HEK293T (cell line): Measurements from ENCODE around the gene PHF3.

ENCODE experiments used
- CTCF ChIA-PET: fragments of 350-600 bp; formaldehyde crosslinking; extraction: SDS; loops from one replicate; lab custom pipeline; 2021; ENCODE audit warnings: antibody characterized with exemption, inconsistent platforms; lab: Yijun Ruan, JAX
- POLR2A ChIA-PET: fragments of 350-600 bp; formaldehyde crosslinking; extraction: SDS; loops from one replicate; lab custom pipeline; 2020; ENCODE audit warnings: antibody characterized with exemption, inconsistent platforms; lab: Yijun Ruan, JAX
- DNase-seq: peaks from one replicate; pipeline ENCODE4 v3.0.0; 2012; ENCODE audit warnings: mixed read lengths; ENCODE audit errors: extremely low spot score
- ARNT ChIP-seq: fragments of 450-650 bp; IDR thresholded peaks from 2 replicates; pipeline ENCODE4 v1.6.1; 2017; ENCODE audit warnings: mild to moderate bottlenecking
- BHLHE40 ChIP-seq: fragments of 450-650 bp; IDR thresholded peaks from 2 replicates; pipeline ENCODE4 v1.6.1; 2016; ENCODE audit warnings: mild to moderate bottlenecking, moderate library complexity, borderline replicate concordance
- CTBP1 ChIP-seq: fragments of 450-650 bp; IDR thresholded peaks from 2 replicates; pipeline ENCODE4 v1.6.1; 2016; ENCODE audit warnings: borderline replicate concordance
- ELF4 ChIP-seq: fragments of 450-650 bp; IDR thresholded peaks from 2 replicates; pipeline ENCODE4 v1.6.1; 2017; ENCODE audit warnings: antibody characterized with exemption
- FOXA1 ChIP-seq: fragments of 450-650 bp; IDR thresholded peaks from 2 replicates; pipeline ENCODE4 v1.6.1; 2016; ENCODE audit warnings: mild to moderate bottlenecking
- FOXK2 ChIP-seq: fragments of 450-650 bp; IDR thresholded peaks from 2 replicates; pipeline ENCODE4 v1.6.1; 2016; ENCODE audit warnings: mild to moderate bottlenecking
- FOXM1 ChIP-seq: fragments of 450-650 bp; IDR thresholded peaks from 2 replicates; pipeline ENCODE4 v1.6.1; 2017; ENCODE audit warnings: mild to moderate bottlenecking, borderline replicate concordance
- HDGF ChIP-seq: fragments of 450-650 bp; IDR thresholded peaks from 2 replicates; pipeline ENCODE4 v1.6.1; 2017; ENCODE audit warnings: antibody characterized with exemption, borderline replicate concordance
- L3MBTL2 ChIP-seq: fragments of 450-650 bp; conservative IDR thresholded peaks from 2 replicates; pipeline ENCODE4 v1.6.1; 2016; ENCODE audit warnings: mild to moderate bottlenecking
- LEF1 ChIP-seq: fragments of 450-650 bp; IDR thresholded peaks from 2 replicates; pipeline ENCODE4 v1.6.1; 2017; ENCODE audit warnings: mild to moderate bottlenecking, borderline replicate concordance
- NFRKB ChIP-seq: fragments of 450-650 bp; IDR thresholded peaks from 2 replicates; pipeline ENCODE4 v1.6.1; 2016; ENCODE audit warnings: mild to moderate bottlenecking, moderate library complexity
- PKNOX1 ChIP-seq: fragments of 450-650 bp; IDR thresholded peaks from 2 replicates; pipeline ENCODE4 v1.6.1; 2016
- SP1 ChIP-seq: fragments of 450-650 bp; IDR thresholded peaks from 2 replicates; pipeline ENCODE4 v1.6.1; 2017
- SUZ12 ChIP-seq: fragments of 450-650 bp; IDR thresholded peaks from 2 replicates; pipeline ENCODE4 v1.6.1; 2016; ENCODE audit warnings: mild to moderate bottlenecking
- TARDBP ChIP-seq: fragments of 450-650 bp; IDR thresholded peaks from 2 replicates; pipeline ENCODE4 v1.6.1; 2016
- ZNF384 ChIP-seq: fragments of 450-650 bp; IDR thresholded peaks from 2 replicates; pipeline ENCODE4 v1.6.1; 2016

PHF3 gene

GRCh38 chr6:63611560-63611959 lies 24.0 kb upstream of the PHF3 start:
- TF ChIP-seq FOXK2 (no peak), BHLHE40 (no peak), HDGF (no peak), PKNOX1 (no peak), TARDBP (no peak), NFRKB (no peak), LEF1 (no peak), ZNF384 (no peak), L3MBTL2 (no peak)
- DNase-seq: no peak
- POLR2A ChIA-PET: interaction anchor here (1.0 kb wide), 1 partner anchor 24 kb away, joined by 3 read pairs; the partner anchor contains the start of gene PHF3
- CTCF ChIA-PET: interaction anchor here (0.7 kb wide), 1 partner anchor 212 kb away, joined by 4 read pairs; no protein-coding TSS in a partner anchor

GRCh38 chr6:63615590-63615989 lies 20.0 kb upstream of the PHF3 start:
- ChIA-PET POLR2A (no interaction called here), CTCF (interaction anchor here (2.2 kb wide), 1 partner anchor 17 kb away, joined by 8 read pairs; no protein-coding TSS in a partner anchor)
- TF ChIP-seq PKNOX1 (no peak), SP1 (no peak), ZNF384 (no peak), HDGF (no peak), FOXA1 (no peak)
- DNase-seq: no peak

- DNase-seq: no peak
- ChIA-PET POLR2A (interaction anchor here (0.6 kb wide), 1 partner anchor 170 kb away, joined by 3 read pairs; no protein-coding TSS in a partner anchor), CTCF (no interaction called here)
- TF ChIP-seq LEF1: no peak
- no peak for TF ChIP-seq HDGF
Observed at GRCh38 chr6:63624091-63624490, 11.5 kb upstream of the PHF3 start.

- DNase-seq: no peak
- no peak for TF ChIP-seq L3MBTL2
- no peak for TF ChIP-seq FOXM1
- no peak for TF ChIP-seq TARDBP
- no peak for TF ChIP-seq BHLHE40
- TF ChIP-seq SUZ12: no peak
- no peak for TF ChIP-seq HDGF
- TF ChIP-seq ARNT: no peak
- no peak for TF ChIP-seq SP1
- TF ChIP-seq ZNF384: no peak
- no peak for TF ChIP-seq ELF4
- no peak for TF ChIP-seq CTBP1
- TF ChIP-seq FOXA1: no peak
- no peak for TF ChIP-seq PKNOX1
- TF ChIP-seq NFRKB: no peak
- no peak for TF ChIP-seq FOXK2
- TF ChIP-seq LEF1: no peak
- CTCF ChIA-PET: no interaction called here
- POLR2A ChIA-PET: no interaction called here
Observed at GRCh38 chr6:63630466-63630865, 5.1 kb upstream of the PHF3 start.

GRCh38 chr6:63634630-63635029 lies 972 bp upstream of the PHF3 start:
- POLR2A ChIA-PET: interaction anchor here (1.0 to 2.0 kb wide), 8 partner anchors 9 to 66 kb away, joined by 3 to 22 read pairs (median 6); no protein-coding TSS in a partner anchor
- CTCF ChIA-PET: interaction anchor here (2.6 kb wide), 1 partner anchor 36 kb away, joined by 16 read pairs; no protein-coding TSS in a partner anchor
- peak; percentile 73 for TF ChIP-seq PKNOX1
- no peak for TF ChIP-seq FOXM1
- no peak for TF ChIP-seq NFRKB
- peak; percentile 17 for DNase-seq

GRCh38 chr6:63635215-63635587 lies 401 bp upstream of the PHF3 start:
- DNase-seq: peak; percentile 15
- CTCF ChIA-PET: interaction anchor here (2.6 kb wide), 1 partner anchor 37 kb away, joined by 16 read pairs; no protein-coding TSS in a partner anchor
- no peak for TF ChIP-seq LEF1
- no peak for TF ChIP-seq BHLHE40
- no peak for TF ChIP-seq SP1
- TF ChIP-seq TARDBP: no peak
- peak; percentile 42; the same call in 1 of the 2 replicates for TF ChIP-seq L3MBTL2
- POLR2A ChIA-PET: interaction anchor here (0.6 to 2.0 kb wide), 17 partner anchors 9 to 157 kb away, joined by 3 to 22 read pairs (median 3); no protein-coding TSS in a partner anchor
